NCI-H1105 (cell line): ENCODE measurements around the gene MORN4.
"Not testable (repeated sequence)": the region's sequence is repeated elsewhere in the genome, so short reads cannot be mapped to it uniquely, and the experiment has no call there.

Source experiments
- DNase-seq: peaks from one replicate; lab custom pipeline; 2025; lab: John Stamatoyannopoulos, UW

Gene MORN4

GRCh38 chr10:97640868-97641811 lies 7.8 kb upstream of the MORN4 start:
- DNase-seq = no peak

DNA sequence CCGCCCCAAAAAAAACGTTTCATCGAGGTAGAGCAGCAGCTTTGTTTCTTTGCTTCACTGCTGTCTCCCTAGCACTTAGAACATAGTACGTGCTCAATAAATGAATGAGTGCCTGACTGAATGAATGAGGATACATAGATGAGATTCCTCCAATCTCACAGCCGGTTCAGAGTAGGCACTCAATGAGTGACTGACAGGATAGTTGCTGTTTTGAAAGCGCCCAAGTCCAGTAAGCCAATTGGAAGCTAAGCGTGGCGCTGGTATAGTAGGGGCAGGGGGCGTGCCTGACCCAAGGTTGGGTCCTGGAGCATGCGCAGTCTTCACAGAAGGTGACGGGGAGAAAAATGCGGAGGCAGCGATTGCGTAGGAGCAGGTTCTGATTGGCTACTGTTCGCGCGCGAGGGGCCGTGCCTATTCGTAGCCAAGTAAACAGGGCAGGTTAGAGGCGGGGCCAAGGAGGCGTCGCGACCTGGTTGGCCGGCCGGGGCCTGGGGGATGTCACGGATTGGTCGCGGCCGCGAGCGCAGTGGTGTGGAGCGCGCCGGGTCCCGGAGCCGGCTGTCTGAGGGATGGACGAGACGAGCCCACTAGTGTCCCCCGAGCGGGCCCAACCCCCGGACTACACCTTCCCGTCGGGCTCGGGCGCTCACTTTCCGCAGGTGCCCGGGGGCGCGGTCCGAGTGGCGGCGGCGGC lies 7.0 kb upstream of the MORN4 start, which contains the start of gene PI4K2A:
PI4K2A (plus strand) TSS at position 498 of the 694 bp plus-strand sequence; CDS start at position 570, 72 bp downstream.
- DNase-seq = peak; percentile 93

- not testable (repeated sequence) for DNase-seq
These were observed 5.8 kb upstream of the MORN4 start for GRCh38 chr10:97639090-97639489.

- no peak for DNase-seq
These were observed 2.3 kb upstream of the MORN4 start for GRCh38 chr10:97635577-97635976.

DNA sequence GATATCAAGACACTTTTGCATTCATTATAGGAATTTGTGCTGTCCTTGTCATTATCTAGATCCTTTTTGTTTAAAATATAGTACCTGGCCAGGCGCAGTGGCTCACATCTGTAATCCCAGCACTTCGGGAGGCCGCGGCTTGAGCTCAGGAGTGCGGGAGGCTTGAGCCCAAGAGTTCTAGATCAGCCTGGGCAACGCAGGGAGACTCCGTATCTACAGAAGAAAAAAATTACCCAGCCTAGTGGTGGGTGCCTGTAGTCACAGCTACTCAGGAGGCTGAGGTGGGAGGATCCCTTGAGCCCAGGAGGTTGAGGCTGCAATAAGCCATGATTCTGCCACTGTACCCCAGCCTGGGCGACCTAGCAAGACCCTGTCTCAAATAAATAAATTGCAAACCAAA lies 621 bp upstream of the MORN4 start:
- DNase-seq = no peak

DNA sequence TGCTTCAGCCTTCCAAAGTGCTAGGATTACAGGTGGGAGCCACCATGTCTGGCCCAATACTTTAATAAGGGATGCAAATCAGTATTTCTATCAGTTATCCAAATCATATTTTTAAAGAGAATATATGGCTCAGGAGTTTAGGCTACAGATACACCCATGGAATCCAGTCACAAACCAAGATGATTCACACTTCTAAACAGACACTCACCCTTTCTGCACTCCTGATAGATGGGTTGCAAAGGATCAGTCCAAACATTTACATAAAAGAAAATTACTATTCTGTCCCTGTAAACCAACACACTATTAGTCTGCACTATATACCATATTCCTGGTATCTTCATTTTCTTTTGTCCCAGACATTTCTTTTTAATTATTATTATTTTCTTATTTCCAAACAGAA lies 2.2 kb downstream of the MORN4 start:
- DNase-seq = no peak

DNA sequence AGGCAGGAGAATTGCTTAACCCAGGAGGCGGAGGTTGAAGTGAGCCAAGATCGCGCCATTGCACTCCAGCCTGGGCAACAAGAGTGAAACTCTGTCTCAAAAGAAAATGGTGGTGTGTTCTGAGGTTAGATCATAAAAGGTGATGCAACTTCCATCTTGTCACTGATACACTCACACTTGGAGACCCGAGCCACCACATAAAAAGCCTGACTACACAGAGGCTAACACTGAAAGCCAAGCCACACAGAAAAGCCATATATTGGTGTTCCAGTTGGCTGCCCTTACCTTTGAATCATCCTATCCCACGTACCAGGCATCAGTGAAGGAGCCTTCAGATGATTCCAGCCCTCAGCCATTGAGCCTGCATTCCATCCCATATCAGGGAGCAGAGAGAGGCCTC lies 4.0 kb downstream of the MORN4 start:
- DNase-seq = no peak

DNA sequence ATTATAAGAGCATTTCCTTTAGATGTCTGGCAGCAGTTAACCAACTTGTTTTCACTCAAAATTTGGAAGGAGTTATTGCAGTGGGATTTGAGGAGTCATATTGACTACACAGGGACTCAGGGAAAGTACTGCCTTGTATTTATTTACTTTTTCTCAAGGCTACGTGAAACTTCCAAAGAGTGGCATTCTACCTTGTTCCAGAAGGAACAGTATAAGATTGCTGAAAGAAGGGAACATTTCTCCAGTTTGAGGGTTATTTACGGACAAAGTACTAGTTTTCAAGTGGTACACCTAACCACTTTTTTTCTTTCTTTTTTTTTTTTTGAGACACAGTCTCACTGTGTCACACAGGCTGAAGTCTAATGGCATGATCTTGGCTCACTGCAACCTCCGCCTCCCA lies 5.1 kb downstream of the MORN4 start:
- no peak for DNase-seq

GRCh38 chr10:97627731-97628130 lies 5.6 kb downstream of the MORN4 start:
- DNase-seq = no peak

- DNase-seq = no peak
These were observed 10.0 kb downstream of the MORN4 start for GRCh38 chr10:97623277-97623676.

DNA sequence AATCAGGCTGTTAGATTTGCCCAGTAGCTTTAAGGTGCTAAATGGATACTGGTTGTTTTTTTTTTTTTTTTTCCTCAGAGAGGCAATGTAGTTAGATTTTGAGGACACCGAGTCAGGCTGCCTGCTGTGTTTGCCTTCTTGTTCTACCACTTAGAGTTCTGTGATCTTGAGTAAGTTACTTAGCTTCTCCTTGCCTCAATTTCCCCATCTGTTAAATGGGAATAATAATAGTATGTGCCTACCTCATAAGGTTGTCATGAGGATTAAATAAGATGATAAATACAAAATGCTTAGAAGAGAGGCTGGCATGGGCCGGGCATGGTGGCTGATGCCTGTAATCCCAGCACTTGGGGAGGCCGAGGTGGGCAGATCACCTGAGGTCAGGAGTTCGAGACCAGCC lies 14.6 kb downstream of the MORN4 start:
- no peak for DNase-seq

GRCh38 chr10:97618285-97618684 lies 15.0 kb downstream of the MORN4 start:
- DNase-seq = no peak

DNA sequence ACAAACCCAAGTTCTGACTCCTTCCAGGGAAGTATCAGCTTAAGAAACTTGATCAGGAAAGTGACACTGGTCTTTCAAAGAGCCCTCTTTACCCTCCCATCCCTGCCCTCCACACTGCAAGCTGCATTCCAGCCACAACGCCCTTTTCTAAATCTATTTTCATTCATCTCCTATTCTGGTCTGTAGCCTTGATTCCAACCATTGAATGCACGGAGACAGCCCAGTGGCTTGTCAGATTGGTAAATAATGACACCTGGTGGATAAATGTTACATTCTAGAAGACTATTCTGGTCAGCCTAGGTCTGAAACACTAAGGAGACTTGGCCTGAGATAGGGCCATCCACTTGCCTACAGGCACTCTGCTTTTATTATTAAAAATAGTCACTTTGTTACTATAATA lies 20.9 kb downstream of the MORN4 start:
- DNase-seq = no peak

GRCh38 chr10:97611473-97611872 lies 21.8 kb downstream of the MORN4 start:
- no peak for DNase-seq

- no peak for DNase-seq
These were observed 24.2 kb downstream of the MORN4 start for GRCh38 chr10:97608991-97609561.

DNA sequence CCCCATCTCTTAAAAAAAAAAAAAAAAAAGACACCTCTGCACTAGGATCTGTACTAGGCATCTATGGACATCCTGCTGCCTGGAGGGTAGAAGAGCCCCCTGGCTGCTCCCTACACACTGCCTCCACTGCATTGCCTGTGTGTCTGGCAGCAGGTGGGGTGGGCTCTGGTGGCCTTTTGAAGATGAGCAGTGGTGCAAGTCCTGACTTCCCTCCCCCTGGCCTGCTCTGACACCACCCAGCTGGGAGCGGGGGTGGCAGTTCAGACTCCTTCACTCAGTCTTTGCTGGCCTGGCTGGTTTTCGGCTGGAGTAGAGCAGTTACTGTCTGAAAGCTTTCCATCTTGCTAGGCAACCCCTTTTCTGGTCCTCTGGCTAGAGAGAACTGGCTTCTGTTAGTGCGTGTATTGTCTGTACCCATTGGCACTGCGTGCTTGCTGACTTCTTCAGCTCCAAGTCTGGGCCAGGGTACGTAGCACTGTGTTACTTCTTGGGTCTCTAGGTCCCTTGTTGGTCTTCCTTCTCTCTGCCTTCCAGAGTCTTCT lies 26.1 kb downstream of the MORN4 start:
- no peak for DNase-seq

GRCh38 chr10:97601268-97602215 lies 31.8 kb downstream of the MORN4 start:
- no peak for DNase-seq

DNA sequence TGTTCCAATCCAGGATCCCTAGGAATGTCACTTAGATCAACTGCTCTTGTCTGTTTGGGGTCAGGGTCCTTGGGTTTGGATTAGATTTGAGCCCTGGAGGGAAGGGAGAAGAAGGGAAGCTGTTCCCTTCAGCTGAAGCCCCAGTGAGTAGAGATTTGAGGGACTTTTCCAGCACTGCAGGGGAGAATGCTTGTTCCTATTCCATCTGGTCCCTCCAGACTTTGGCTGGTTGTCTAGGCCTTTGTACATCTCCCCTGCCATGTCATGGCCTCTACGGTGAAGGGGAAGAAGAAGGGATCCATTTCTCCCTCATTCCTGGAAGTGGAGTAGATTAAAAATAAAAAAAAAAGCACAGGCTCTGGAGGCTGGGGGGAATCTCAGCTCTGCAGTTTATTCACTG lies 32.7 kb downstream of the MORN4 start:
- DNase-seq = no peak

GRCh38 chr10:97599272-97599619 lies 34.1 kb downstream of the MORN4 start:
- no peak for DNase-seq

DNA sequence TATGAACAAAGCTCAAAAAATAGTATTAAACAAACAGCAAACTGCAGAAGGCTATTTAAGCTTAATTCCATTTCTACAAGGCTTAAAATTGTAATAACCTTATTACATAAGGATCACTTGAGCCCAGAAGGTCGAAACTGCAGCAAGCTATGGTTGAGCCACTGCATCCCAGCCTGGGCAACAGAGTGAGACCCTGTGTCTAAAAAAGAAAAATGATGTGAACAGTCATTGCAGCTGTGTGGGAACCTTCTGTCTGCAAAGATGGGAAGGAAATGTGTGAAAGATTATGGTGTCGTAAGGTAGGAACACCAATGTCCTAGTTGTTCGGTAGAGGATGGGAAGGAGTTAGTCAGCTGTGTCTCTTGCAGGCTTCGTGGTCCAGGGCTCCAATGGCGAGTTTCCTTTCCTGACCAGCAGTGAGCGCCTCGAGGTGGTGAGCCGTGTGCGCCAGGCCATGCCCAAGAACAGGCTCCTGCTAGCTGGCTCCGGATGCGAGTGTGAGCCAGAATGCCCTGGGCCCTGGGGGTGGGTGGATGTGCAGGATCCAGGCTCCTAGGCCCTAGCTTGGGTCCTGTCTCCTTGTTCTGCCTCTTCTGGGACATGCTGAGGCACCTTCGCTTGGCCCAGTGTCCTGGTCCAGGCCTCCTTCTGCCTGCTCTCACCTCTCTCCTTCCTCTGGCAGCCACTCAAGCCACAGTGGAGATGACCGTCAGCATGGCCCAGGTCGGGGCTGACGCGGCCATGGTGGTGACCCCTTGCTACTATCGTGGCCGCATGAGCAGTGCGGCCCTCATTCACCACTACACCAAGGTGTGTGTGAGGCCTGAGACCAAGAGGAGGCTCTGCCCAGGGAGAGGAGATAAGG lies 34.7 kb downstream of the MORN4 start:
- no peak for DNase-seq

DNA sequence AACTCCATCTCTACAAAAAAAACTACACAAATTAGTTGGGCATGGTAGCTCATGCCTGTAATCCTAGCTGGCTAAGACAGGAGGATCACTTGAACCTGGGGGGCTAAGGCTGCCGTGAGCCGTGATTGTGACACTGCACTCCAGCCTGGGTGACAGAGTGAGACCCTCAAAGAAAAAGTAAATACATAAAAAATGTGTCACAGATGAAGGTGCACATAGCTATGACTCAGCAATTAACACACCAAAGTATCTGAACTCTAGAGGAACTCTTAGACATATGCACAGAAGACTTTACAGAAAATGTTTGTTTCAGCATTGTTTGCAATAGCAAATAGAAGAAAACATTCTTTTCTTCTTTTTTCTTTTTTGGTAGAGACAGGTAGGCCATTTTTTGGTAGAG lies 35.5 kb downstream of the MORN4 start:
- DNase-seq = no peak
